ENCODE data around the gene TCF3. TPM values are rescaled to one million over a fixed set of nuclear protein-coding genes. Genes with fewer than 3 reads are reported as not detected.
A peak's percentile ranks its signal among the peaks of the same experiment; 100 is the strongest.

The TCF3 gene
- total and polyA plus RNA-seq, 2 experiments from 2014 or later = 18.3 to 58.9 TPM

DNA sequence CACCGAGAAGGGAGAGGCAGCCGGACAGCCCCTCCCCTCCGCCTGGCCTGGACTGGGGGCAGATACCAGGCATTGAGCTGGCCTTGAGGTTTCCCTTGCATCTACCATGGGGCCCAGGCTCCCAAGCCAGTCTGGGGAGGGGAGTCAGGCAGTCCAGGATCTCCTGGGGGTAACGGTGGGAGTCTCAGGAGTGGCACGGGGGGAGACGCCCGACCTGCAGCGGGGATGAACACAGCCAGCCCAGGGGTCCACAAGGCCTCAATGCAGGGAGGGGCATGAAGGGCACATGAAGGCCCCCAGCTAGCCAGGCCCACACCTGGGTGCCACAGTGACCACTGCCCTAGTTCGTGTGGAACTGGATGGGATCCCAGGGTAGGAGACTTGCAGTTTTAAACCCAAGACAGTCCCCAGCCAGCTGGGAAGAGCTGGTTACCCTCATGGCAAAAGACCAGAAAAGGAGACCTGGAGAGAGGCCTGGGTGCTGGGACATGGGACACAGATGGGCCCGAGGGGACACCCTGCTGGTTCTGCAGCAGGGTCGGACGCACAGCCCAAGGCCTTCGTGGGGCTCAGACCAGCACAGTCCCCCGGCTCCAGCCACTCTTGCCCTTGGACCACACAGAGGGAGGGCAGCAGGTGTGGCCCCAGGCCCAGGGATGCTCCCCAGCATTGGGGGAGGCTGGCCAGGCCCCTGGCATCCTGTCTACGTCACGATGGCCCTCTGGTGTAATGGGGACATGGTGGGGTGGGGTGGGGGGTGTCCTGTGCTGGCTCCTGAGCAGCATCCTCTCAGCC lies 42.5 kb downstream of the TCF3 start:
- Histone ChIP-seq H3K4me1 (ENCODE audit: insufficient read depth) (peaks cover 5% of the 10 kb centered on the region; the same call in 1 of the 2 replicates), H3K9ac (no peak overlapping the region), H3K36me3 (ENCODE audit: low read depth) (no peaks in the 10 kb centered on the region), H3K4me3 (no peak overlapping the region), H3K9me3 (ENCODE audit: low read depth) (no peaks in the 10 kb centered on the region), H3K9me2 (ENCODE audit: insufficient read depth) (no peaks in the 10 kb centered on the region), H3K27ac (no peak overlapping the region), H3K79me2 (ENCODE audit: insufficient read depth) (peaks cover 4% of the 10 kb centered on the region), H2AFZ (no peak overlapping the region), H3F3A (ENCODE audit: insufficient read depth) (peaks cover 12% of the 10 kb centered on the region), H4K20me1 (ENCODE audit: insufficient read depth) (no peaks in the 10 kb centered on the region), H3K4me2 (ENCODE audit: unreplicated experiment) (no peak overlapping the region), H3K27me3 (replicated peaks; ENCODE audit: insufficient read depth) (no peaks in the 10 kb centered on the region)
- in situ Hi-C loops (cut with MboI) = no loop called here
- no peak for TF ChIP-seq EZH2phosphoT487 (IDR thresholded peaks at IDR 0.05; ENCODE audit: insufficient read depth, low read depth)
- no peak for TF ChIP-seq EZH2 (IDR thresholded peaks at IDR 0.05; ENCODE audit: insufficient read depth, poor library complexity, severe bottlenecking)
- DNase-seq = no peak
- WGBS, 2 experiments (ENCODE audit: low coverage in 1 of 2, low lambda C conversion rate in 2 of 2, missing lambda C conversion rate in 2 of 2) = 92 to 94% methylated on average over 15 to 16 of the region's 16 CpGs

DNA sequence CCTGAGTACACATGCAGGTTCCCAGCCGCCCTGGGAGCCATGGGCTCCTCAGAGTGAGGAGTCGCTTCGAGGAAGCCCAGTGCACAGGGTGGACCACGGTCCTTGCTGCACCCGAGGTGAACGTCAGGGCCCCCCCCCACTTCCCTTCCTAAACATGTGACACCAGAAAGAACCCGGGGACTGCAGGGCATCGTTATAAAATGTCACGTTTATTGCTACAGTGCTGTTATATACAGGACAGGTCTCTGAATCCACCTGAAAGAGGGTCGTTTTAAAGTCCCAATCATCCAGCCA lies 43.4 kb downstream of the TCF3 start:
- no peak overlapping the region for H3K27ac ChIP-seq
- peaks cover 12% of the 10 kb centered on the region for H3K79me2 ChIP-seq (ENCODE audit: insufficient read depth)
- no peaks in the 10 kb centered on the region for H3K9me3 ChIP-seq (ENCODE audit: low read depth)
- peaks cover 12% of the 10 kb centered on the region for H3F3A ChIP-seq (ENCODE audit: insufficient read depth)
- peaks cover 8% of the 10 kb centered on the region for H3K4me1 ChIP-seq (ENCODE audit: insufficient read depth)
- H3K36me3 ChIP-seq (ENCODE audit: low read depth) = no peaks in the 10 kb centered on the region
- 46 to 57% methylated on average over 10 of the region's 10 CpGs for WGBS, 2 experiments (ENCODE audit: low coverage in 1 of 2, low lambda C conversion rate in 2 of 2, missing lambda C conversion rate in 2 of 2)
- no peak overlapping the region for H2AFZ ChIP-seq
- no peak overlapping the region for H3K4me3 ChIP-seq
- H3K4me2 ChIP-seq (ENCODE audit: unreplicated experiment) = no peak overlapping the region
- H4K20me1 ChIP-seq (ENCODE audit: insufficient read depth) = no peaks in the 10 kb centered on the region
- no peak for TF ChIP-seq EZH2 (IDR thresholded peaks at IDR 0.05; ENCODE audit: insufficient read depth, poor library complexity, severe bottlenecking)
- no peak for TF ChIP-seq EZH2phosphoT487 (IDR thresholded peaks at IDR 0.05; ENCODE audit: insufficient read depth, low read depth)
- H3K9me2 ChIP-seq (ENCODE audit: insufficient read depth) = no peaks in the 10 kb centered on the region
- no peak for DNase-seq
- in situ Hi-C loops (cut with MboI) = no loop called here
- no peaks in the 10 kb centered on the region for H3K27me3 ChIP-seq (replicated peaks; ENCODE audit: insufficient read depth)
- H3K9ac ChIP-seq = no peak overlapping the region

DNA sequence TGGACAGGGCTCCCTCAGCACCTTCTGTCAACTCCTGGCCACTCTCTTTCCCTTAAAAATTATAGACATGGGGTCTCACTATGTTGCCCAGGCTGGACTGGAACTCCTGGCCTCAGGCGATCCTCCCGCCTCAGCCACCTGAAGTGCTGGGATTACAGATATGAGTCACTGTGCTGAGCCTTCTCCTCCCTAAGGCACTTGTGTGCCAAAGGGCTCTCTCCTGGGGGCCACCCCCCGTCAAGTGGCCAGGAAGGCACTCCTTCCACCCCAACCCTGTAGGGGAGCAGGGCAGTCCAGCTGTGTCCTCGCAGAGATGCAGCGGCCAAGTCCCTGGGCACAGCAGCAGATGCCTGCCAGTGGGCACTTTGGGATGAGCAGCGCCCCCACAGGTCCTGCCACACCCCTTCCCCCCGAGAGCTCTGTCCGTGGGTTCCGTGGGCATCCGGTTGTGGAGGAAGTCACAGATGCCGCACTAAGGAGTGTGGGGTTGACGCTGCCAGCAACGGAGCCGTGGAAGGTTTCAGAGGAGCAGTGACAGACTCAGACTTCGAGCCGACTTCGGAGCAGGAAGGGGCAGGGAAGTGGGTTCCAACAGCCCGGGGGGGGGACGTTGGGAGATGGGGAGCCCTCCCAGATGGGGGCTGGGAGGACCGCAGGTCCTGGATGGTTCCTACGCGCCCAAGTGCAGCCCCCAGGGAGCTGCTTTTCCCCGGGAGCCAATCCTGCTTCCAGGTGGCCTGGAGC lies 43.9 kb downstream of the TCF3 start:
- no peak overlapping the region for H3K27ac ChIP-seq
- 63 to 65% methylated on average over 18 to 23 of the region's 23 CpGs for WGBS, 2 experiments (ENCODE audit: low coverage in 1 of 2, low lambda C conversion rate in 2 of 2, missing lambda C conversion rate in 2 of 2)

DNA sequence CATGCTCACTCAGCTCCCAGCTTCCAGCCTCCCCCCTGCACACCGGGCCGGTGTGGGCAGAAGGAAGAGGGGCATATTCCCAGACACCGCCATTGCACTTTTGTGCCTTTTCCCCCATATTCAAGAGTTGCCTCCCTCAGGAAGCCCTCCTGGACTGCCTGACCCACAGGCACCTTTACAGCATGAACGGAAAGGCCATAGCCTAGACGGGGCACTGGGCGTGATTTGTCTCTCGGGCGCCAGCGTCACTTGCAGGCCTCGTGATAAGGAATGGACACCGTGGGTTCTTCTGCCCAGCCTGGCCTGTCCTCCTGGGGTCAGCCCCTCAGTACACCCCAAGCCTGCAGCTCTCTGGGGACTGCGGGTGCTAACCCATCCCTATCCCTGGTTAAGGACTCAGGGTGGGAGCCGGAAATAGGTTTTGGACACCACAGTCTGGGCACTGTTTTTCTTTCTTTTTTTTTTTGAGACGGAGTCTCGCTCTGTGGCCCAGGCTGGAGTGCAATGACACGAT lies 46.2 kb downstream of the TCF3 start:
- peak overlapping the region; percentile 95 for H2AFZ ChIP-seq
- H3K27ac ChIP-seq = peak overlapping the region; percentile 89
- no peak for TF ChIP-seq EZH2phosphoT487 (IDR thresholded peaks at IDR 0.05; ENCODE audit: insufficient read depth, low read depth)
- TF ChIP-seq EZH2 (IDR thresholded peaks at IDR 0.05; ENCODE audit: insufficient read depth, poor library complexity, severe bottlenecking) = no peak
- no peaks in the 10 kb centered on the region for H3K36me3 ChIP-seq (ENCODE audit: low read depth)
- H4K20me1 ChIP-seq (ENCODE audit: insufficient read depth) = no peaks in the 10 kb centered on the region
- peaks cover 41% of the 10 kb centered on the region for H3K79me2 ChIP-seq (ENCODE audit: insufficient read depth)
- peak overlapping the region; percentile 95 for H3K4me2 ChIP-seq (ENCODE audit: unreplicated experiment)
- in situ Hi-C loops (cut with MboI) = no loop called here
- H3K4me1 ChIP-seq (ENCODE audit: insufficient read depth) = peaks cover 13% of the 10 kb centered on the region
- H3K9me2 ChIP-seq (ENCODE audit: insufficient read depth) = no peaks in the 10 kb centered on the region
- DNase-seq = no peak
- WGBS, 2 experiments (ENCODE audit: low coverage in 1 of 2, low lambda C conversion rate in 2 of 2, missing lambda C conversion rate in 2 of 2) = 11 to 15% methylated on average over 16 of the region's 16 CpGs
- H3F3A ChIP-seq (ENCODE audit: insufficient read depth) = peaks cover 12% of the 10 kb centered on the region
- peak overlapping the region; percentile 86 for H3K9ac ChIP-seq
- peak overlapping the region; percentile 89 for H3K4me3 ChIP-seq
- no peaks in the 10 kb centered on the region for H3K9me3 ChIP-seq (ENCODE audit: low read depth)
- no peaks in the 10 kb centered on the region for H3K27me3 ChIP-seq (replicated peaks; ENCODE audit: insufficient read depth)

More for the DNA sequence above, 43.9 kb downstream of the TCF3 start:
- H3K79me2 ChIP-seq (ENCODE audit: insufficient read depth) = peaks cover 17% of the 10 kb centered on the region
- in situ Hi-C loops (cut with MboI) = no loop called here
- no peak overlapping the region for H2AFZ ChIP-seq
- TF ChIP-seq EZH2phosphoT487 (IDR thresholded peaks at IDR 0.05; ENCODE audit: insufficient read depth, low read depth) (no peak), EZH2 (IDR thresholded peaks at IDR 0.05; ENCODE audit: insufficient read depth, poor library complexity, severe bottlenecking) (no peak)
- peaks cover 12% of the 10 kb centered on the region for H3F3A ChIP-seq (ENCODE audit: insufficient read depth)
- H3K9me3 ChIP-seq (ENCODE audit: low read depth) = no peaks in the 10 kb centered on the region
- no peaks in the 10 kb centered on the region for H3K9me2 ChIP-seq (ENCODE audit: insufficient read depth)
- H3K4me1 ChIP-seq (ENCODE audit: insufficient read depth) = peaks cover 13% of the 10 kb centered on the region
- no peaks in the 10 kb centered on the region for H4K20me1 ChIP-seq (ENCODE audit: insufficient read depth)
- H3K36me3 ChIP-seq (ENCODE audit: low read depth) = no peaks in the 10 kb centered on the region
- no peak overlapping the region for H3K4me2 ChIP-seq (ENCODE audit: unreplicated experiment)
- H3K9ac ChIP-seq = no peak overlapping the region
- no peaks in the 10 kb centered on the region for H3K27me3 ChIP-seq (replicated peaks; ENCODE audit: insufficient read depth)
- no peak overlapping the region for H3K4me3 ChIP-seq
- peak; percentile 7 for DNase-seq
